ENCODE data around the gene RAB20. TPM values are rescaled to one million over a fixed set of nuclear protein-coding genes. Genes with fewer than 3 reads are reported as not detected.
"Not testable (repeated sequence)": the region's sequence is repeated elsewhere in the genome, so short reads cannot be mapped to it uniquely, and the experiment has no call there.

RAB20 gene
- polyA plus RNA-seq, 1 donor, result 6.5 TPM

DNA sequence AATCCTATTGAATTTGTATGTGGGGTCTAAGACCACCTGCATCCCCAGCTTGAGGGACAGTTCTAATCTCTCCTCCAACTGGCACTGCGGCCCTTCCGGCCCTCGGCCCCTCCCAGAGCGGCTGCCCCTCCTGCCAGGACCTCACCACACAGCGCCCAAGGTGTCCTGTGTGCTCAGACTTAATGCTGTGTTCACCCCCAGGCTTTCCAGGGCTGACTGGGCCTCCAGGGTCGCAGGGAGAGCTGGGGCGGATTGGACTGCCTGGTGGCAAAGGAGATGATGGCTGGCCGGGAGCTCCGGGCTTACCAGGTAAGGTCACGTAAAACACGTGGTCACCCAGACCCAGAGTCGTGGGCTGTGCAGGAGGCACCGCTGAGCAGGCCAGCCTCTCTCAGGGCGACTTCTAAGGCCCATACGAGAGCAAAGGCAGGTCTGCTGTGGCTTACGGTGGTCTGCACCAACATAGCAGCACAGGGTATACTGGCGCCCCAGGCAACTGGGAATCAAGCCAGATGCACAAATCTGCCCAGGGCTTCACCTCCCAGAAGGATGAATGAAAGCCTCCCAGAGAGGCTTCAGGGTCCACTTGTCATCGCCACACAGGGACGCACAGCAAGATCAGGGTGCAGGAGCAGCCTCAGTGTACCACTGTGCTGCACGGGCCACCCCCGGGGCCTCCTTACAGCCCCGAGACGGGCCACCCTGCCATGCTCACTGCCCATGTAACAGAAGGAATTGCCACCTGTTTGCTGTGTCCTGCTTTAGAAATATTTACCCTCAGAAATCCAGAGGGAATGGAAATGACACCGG lies 69.4 kb downstream of the RAB20 start:
- no peak for DNase-seq

DNA sequence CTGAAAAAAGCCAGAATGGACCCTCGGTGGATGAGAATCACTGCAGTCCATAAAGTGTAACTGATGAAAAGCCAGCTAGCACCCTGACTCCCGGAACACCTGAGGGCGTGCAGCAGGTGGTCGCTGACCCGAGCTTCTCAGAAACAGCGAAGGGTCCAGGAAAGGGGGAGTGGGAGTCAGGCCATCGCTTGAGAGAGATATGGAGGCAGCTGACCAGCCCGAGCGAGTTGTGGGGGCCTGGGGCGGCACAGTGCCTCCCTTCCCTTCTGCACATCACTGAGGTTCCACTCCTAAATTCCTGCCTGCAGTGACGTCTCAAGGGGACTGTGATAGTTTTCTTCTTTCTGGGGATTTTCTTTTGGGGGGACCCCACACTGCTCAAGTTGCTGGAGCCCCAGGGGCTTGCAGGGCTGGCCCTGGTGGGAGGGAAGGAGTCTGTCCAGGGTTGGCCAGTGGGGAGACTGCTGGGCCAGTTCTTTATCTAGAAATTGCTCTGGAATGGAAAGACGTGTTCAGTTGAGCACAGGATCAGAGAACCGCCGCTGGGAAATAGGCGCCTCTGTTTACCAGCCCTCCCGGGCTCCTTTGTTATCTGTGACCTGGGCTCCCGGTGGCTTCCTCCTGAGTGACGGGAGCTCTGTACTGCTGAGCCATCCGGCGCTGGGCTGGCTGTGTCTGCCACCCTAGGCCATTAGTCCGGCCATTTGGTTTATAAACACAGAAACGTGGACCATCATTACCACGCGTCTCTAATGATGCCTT lies 71.3 kb downstream of the RAB20 start:
- DNase-seq, result no peak

DNA sequence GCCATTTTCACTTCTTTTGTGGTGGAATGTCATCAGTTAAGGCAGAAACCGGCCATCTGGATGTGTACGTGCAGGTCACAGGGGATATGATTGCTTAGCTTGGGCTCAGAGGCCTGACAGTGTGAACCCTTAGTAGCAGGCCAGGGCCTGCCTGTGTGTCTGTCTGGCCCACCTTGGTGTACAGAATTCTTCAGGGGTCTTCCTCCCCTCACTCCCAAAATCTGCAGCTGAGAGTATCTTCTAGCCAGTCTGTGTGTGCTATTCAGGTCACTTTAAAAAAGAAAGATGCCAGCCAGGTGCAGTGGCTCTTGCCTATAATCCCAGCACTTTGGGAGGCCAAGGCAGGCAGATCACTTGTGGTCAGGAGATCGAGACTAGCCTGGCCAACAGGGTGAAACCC lies 74.6 kb downstream of the RAB20 start:
- not testable (repeated sequence) for DNase-seq

GRCh38 chr13:110486061-110486715 lies 75.3 kb downstream of the RAB20 start:
- no peak for DNase-seq

DNA sequence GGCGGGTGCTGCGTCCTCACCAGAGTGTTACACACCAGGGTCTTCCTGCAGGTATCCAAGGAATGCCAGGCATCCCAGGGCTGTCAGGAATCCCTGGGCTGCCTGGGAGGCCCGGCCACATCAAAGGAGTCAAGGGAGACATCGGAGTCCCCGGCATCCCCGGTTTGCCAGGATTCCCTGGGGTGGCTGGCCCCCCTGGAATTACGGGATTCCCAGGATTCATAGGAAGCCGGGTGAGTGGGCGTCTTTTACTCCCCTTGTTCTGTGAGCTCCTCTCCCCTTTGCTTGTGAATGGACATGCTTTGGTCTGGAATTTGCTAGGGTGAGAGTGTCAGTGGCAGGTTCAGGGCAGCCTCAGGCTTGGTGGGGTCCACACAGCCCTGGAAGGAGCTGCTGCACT lies 75.9 kb downstream of the RAB20 start:
- DNase-seq, result no peak

- no peak for DNase-seq
These were observed 77.1 kb downstream of the RAB20 start for GRCh38 chr13:110484290-110485048.

DNA sequence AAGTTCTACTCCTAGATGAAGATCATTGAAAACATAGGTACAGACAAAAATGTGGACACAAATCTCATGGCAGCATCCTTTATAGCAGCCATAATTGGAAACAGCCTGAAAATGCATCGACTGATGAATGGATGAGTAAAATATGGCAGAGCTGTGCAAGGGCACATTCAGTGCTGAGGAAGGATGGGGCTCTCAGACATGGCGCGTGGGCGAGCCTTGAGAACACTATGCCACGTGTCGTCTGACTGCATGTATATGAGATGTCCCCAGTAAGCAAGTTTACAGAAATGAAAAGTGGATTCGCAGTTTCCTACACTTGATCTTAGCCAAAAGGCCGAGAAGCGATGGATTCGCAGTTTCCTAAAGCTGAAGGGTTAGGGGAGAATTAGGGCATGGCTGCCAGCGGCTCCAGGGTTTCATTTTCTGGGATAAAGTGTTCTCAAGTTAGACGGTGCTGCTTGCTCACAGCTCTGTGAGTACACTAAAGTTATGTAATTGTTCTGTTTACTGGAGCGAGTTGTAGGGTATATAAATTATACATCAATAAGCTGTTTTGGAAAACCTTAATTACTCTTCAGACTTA lies 78.0 kb downstream of the RAB20 start:
- DNase-seq, result no peak

GRCh38 chr13:110480161-110480560 lies 81.4 kb downstream of the RAB20 start:
- no peak for DNase-seq

DNA sequence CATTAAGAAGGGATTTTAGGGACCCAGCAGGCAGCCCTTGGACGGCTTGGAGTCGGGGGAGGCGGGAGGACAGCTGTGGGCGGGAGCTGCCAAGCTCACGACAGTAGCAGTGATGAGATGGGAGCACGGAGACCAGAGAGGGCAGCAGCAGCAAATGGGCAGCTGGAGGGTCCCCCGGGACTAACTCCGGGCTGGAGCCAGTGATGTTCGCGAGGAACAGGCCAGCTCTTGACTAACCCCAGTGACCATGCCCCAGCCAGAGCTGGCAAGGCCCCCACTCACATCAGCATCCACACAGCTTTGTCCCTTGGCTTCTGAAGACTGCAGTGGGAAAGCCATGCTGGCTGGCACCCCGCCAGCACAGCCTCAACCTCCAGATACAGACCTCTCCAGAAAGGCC lies 81.9 kb downstream of the RAB20 start:
- no peak for DNase-seq

- no peak for DNase-seq
These were observed 82.3 kb downstream of the RAB20 start for GRCh38 chr13:110479215-110479545.

DNA sequence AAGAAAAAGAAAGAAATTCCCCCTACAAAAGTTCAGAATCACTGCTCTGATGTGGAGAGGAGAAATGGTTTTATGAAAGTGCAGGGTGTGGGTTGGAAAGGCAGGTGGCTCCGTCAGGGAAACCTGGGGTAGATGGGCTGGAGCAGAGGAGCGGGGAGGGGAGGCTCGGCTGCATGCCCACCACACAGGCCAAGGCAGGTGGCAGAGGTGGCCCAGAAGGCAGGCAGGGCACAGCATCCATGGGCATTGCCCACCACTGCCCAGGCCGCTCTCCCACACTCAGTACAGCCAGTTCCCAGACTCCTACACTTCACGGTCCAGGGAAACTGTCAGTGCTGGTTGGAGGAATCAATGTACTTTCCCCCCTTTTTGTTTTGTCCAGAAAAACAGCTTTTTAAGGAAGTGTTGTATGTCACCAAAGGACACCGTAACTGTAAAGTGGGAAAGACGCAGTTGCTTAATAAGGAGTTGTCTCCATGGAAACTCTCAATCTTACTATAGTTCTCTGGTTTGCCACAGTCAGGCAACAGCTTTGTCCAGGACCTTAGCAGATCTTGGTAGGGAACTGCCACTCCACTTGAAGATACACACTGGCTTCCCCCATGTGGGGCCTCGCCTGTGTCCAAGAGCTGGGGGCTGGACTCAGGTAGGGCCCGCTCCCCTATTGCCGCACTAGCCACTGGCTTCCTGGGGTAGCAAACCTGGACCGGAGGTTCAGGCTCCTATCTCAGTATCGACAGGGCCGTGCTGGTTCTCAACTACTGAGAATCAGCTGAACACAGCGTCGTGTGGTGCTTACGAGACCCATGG lies 82.9 kb downstream of the RAB20 start:
- DNase-seq, result no peak

- DNase-seq, result no peak
These were observed 83.7 kb downstream of the RAB20 start for GRCh38 chr13:110477706-110478245.

DNA sequence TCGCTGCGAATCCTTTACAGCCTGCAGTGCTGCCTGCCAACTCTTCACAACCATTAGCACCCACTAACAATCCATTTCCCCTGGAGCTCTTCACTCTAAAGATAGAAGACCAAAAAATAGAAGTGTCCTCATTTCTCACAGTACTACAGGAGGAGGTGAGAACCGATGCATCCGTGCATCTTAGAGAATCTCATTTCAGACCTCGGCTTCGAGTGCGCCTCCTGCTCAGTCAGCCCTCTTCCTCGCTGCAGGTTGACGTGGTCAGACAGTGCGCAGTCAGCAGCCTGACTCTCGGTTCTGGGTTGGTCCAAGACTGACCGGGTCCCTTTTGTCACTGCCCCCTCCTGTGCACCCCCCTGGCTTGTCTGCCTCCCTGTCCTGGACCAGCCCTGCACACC lies 85.3 kb downstream of the RAB20 start:
- no peak for DNase-seq

GRCh38 chr13:110475550-110476219 lies 85.8 kb downstream of the RAB20 start:
- no peak for DNase-seq

DNA sequence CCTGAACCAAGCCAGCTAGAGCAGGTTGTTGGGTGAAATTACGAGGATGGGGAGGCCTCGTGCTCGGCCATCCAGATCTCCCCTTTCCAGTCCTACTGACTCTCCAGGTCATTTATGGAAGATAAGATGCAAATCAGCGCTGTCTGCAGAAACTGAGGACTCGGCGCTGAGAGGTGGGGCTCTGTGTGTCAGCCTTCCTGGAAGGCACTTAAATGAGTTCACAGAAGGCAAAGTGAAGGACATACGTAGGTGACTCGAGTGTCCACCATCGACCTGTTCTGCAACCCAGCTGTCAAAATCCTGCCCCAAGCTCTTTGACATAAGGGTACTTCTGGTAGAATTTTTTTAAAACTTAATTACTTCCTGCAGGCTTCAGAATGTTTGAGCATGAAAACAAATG lies 86.4 kb downstream of the RAB20 start:
- DNase-seq, result no peak

- DNase-seq, result no peak
These were observed 86.8 kb downstream of the RAB20 start for GRCh38 chr13:110474713-110475112.

Data from left kidney (tissue), 2 donors.